NT2/D1 (cell line): Measurements from ENCODE around the gene B3GNT9.

Experiments
- SUZ12 ChIP-seq: IDR thresholded peaks from 2 replicates; pipeline ENCODE4 v1.6.1; 2011; ENCODE audit not compliant: insufficient read length, insufficient read depth; ENCODE audit errors: extremely low read depth
- YY1 ChIP-seq: IDR thresholded peaks from 2 replicates; pipeline ENCODE4 v1.6.1; 2011; ENCODE audit not compliant: insufficient read length, insufficient read depth

DNA sequence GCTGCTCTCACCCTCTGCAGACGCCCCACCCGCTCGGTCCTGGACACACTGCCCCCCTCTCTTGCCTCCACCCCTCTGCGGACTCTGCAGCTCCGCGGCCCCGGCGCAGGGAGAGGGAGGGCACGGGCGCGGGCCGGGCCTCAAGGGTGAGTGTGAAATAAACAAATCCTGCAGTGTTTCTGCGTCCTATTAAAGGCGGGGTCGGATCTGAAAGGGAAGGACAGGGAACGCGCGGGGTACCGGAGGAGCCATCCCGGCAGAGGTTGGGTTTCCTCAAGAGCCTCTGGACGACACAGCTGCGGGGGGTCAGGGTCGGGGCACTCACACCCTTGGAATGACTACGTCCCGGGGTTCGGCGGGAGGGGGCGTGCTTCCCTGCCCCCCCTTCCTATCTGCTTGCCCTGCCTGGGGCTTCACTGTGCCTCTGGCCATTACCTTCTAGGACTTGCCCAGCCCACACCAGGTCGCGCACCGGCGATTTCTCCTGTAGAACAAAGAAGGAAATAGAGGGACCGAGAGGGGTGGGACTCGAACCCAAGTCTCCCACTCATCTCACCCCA is 13.3 kb upstream of the B3GNT9 start:
- TF ChIP-seq SUZ12 (peak; percentile 30), YY1 (no peak)
